Hematopoietic multipotent progenitor cell (in vitro differentiated cells): ENCODE results near the gene DOCK1. TPM values are rescaled to one million over a fixed set of nuclear protein-coding genes. Genes with fewer than 3 reads are reported as not detected.

Experiments used
- DNase-seq, 3 donors: peaks; one replicate each; pipeline ENCODE4 v3.0.0-alpha.2; 2011 to 2015; ENCODE audit warnings: low read depth in 2 of 3, low spot score in 2 of 3
- total RNA-seq: library from RNA; depleted of rRNA; stranded (reverse); fragments of >200 nt; gene quantifications from one replicate; pipeline ENCODE4 v1.2.3, GENCODE V29; 2012

The DOCK1 gene
- total RNA-seq, 1 donor = 27.5 TPM

GRCh38 chr10:127027786-127028185 lies 122.6 kb downstream of the DOCK1 start:
- no peak for DNase-seq

- DNase-seq = no peak
Measured at GRCh38 chr10:127028556-127028955, 123.3 kb downstream of the DOCK1 start.

GRCh38 chr10:127029061-127029460 lies 123.8 kb downstream of the DOCK1 start:
- no peak for DNase-seq

DNA sequence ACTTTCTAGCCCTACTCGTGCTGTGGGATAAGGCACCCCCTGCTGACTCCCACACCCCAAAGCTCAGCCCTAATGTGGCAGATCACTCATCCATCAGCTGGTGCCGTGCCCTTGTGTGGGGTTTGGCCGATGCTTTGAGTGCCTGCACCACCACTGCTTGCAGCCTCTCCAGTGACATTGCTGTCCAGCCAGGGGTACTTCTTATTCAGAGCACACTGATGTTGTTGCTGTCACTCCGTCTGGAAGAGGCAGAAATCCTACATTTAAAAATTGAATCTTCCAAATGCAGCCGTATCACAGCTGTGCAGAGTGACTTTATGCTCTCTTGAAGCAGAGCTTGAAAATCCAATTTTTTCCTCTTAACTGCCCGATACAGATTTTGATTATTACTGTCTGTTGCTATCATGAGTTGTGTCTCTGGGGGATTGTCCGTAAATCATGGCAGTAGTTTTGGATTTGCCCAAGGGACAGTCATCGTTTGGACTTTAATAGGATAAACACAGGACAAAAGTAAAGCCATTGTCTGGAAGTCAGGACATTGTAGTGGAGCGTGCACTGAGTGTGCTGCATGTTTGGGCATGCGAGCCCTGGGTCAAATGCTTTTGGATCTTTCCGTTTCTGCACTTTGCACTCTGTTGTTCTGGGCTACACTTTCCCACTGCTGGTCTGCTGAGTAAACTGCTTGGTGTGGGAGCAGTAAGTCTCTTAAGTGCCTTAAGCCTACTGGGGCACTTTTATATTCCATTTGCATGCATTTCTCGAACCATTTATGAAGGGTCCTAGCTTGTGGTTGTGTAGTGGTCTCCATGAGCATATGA lies 128.2 kb downstream of the DOCK1 start:
- DNase-seq = no peak

GRCh38 chr10:127034034-127034633 lies 128.9 kb downstream of the DOCK1 start:
- no peak for DNase-seq

GRCh38 chr10:127034790-127035189 lies 129.6 kb downstream of the DOCK1 start:
- DNase-seq = no peak

DNA sequence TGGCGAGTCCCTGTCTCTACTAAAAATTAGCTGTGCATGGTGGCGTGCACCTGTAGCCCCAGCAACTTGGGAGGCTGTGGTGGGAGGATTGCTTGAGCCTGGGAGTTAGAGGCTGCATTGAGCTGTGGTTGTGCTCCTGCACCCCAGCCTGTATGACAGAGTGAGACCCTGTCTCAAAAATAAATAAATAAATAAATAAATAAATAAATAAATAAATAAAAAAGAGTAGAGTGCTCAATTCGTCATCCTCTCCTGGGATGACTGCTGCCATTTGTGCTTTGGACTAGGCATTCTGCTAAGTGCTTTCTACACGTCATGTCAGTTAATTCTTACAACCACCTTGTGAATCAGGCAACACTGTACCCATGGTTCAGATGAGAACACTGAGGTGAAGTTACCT lies 130.6 kb downstream of the DOCK1 start:
- no peak for DNase-seq

DNA sequence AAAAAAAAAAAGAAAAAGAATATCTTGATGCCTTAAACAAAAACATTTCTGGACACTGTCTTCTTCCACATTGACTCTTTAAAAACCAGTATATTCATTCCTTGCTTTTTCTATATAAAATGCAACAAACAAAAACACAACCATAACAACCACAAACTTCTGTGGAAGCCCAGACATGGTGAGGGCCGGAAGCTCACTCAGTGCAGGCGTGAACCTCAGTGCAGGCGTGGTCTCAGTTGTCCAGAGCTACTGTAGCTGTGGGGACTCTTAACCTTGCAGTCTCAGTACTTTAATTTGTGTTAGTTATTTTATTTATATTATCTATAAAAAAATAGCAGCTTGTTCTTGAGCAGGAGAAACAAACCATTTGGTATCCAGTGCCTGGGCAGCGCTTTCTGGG lies 131.8 kb downstream of the DOCK1 start:
- DNase-seq = no peak

- no peak for DNase-seq
Measured at GRCh38 chr10:127039435-127039834, 134.2 kb downstream of the DOCK1 start.

DNA sequence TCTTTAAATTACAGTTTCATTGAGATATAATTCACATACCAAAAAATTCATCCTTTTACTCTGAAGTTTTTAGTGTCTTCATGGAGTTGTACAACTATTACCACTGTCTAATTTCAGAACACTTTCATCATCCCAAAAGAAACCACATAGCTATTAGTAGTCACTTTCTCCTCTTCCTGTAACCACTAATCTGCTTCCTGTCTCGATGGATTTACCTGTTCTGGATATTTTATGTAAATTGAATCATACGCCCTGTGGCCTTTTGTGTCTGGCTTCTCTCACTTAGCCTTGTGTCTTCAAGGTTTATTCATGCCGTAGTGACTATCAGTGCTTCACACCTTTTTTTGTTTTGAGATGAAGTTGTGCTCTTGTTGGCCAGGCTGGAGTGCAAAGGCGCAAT lies 135.5 kb downstream of the DOCK1 start:
- no peak for DNase-seq

DNA sequence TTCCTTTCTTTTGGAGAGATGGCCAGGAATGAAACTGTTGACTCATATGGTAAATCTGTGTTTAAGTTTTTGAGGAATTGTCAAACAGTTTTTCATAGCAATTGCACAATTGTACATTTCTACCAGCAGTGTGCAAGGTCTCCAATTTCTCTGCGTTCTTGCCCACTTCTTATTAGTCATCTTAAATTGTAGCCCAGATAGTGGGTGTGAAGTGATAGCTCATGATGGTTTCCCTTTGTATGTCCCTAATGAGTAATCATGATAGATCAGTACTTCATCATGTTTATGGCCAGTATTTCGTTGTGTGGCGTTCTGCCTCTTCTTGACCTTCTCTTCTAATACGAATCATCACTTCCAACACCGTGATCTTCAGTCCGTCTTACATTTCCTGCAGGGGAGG lies 136.3 kb downstream of the DOCK1 start:
- DNase-seq = no peak

DNA sequence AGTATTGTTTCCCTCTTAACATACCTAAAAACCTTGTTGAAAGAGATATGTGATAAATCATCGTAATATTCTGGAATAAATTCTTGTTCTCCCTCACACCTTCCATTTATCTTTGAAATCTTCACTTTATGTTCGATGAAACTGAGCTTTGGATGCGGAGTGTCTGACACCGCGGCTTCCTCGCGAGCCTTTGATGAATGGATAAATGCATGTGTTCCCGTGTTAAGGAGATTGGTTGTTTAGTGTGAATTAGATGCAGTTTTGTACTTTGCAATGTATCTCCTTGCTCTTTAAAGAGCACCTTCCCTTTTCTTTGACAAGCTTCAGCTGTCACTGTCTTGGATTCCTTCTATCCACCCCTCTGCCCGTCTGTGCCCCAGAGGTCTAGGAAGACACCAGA lies 138.1 kb downstream of the DOCK1 start:
- DNase-seq = no peak

GRCh38 chr10:127044186-127044585 lies 139.0 kb downstream of the DOCK1 start:
- DNase-seq = no peak

DNA sequence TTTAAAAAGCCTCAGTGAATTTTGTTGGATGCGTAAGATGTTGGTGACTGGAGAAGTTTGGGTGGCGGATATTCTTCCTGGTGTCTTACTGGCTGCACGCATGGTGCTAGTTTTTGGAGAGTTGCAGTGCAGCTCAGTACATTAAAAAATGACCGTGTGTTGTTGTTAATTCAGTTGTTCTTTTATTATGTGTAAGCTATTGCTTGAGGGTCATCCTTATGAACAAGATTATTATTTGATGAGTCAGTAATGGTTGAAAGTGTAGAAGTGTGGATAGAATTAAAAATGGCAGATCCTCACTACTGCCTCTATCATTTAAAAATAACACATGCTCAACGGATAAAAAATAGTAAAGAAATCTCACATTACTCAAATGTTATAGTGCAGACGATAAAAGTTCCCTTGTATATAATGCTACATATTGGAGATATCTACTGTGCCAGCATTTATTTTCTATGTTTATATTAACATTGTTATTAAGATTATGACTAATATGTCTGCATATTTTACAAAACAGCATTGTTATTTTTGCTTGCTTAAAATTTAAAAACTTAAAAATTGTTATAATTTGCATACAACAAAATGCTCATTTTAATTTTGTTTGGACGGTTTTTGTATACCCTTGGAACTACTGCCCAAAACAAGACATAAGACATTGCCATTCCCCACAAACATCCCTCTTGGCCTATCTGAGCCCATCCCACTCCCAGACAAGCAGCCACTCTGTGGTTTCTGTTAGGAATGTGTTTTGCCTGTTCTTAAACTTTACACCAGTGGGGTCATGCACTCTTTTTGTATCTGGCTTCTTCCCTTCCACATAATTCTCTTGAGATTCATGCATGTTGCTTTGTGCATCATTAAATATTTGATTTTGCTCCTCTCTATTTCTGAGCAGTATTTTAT lies 142.0 kb downstream of the DOCK1 start:
- no peak for DNase-seq

DNA sequence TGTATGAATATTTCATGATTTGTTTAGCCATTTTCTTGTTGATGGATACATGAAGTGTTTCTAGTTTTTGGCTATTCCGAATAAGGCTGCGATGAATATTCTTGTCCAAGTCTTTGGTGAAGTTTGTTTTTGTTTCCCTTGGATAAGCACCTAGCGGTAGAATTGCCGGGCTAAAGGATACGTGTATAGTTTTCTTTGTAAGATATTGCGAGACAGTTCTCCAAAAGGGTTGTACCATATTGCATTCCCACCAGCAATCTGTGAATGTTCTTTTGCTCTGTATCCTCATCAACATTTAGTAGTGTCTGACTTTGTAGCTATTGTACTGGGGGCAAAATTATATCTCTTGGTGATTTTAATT lies 142.6 kb downstream of the DOCK1 start:
- DNase-seq = no peak

DNA sequence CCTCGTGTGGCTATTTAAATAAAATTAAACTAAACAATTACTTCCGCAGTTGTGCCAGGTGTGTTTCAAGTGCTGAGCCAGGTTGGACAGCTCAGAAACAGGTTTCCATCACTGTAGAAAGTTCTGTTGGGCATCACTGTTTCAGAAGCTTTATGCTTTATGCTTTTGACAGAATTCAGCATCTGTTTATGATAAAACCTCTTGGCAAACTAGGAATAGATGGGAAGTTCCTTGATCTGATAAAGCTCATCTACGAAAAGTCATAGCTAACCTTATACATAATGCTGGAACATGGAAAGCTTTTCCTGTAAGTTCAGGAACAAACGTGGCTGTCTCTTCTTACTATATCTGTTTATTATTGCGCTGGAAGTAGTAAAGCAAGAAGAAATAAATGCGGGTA lies 143.4 kb downstream of the DOCK1 start:
- DNase-seq = no peak

GRCh38 chr10:127052001-127052400 lies 146.8 kb downstream of the DOCK1 start:
- no peak for DNase-seq

DNA sequence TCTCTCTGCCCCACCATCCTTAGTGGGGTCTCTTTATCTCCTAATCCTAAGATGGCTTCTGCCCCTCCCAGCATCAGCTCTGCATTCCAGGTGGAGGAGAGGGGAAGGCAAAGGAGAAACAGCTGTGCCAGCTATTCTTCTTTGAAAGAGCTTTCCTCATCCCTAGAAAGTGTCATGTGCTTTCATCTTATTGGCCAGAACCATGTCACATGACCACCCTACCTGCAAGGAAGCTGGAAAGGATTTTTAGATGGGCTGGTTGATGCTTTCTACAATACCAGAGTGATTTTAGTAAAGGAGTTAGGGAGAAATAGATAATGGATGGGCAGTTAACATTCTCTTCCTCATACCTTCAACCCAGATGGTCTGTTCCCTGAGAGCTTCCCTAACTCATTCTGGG lies 150.0 kb downstream of the DOCK1 start:
- no peak for DNase-seq

- no peak for DNase-seq
Measured at GRCh38 chr10:127059314-127059713, 154.1 kb downstream of the DOCK1 start.

GRCh38 chr10:127063762-127064161 lies 158.5 kb downstream of the DOCK1 start:
- DNase-seq = no peak

DNA sequence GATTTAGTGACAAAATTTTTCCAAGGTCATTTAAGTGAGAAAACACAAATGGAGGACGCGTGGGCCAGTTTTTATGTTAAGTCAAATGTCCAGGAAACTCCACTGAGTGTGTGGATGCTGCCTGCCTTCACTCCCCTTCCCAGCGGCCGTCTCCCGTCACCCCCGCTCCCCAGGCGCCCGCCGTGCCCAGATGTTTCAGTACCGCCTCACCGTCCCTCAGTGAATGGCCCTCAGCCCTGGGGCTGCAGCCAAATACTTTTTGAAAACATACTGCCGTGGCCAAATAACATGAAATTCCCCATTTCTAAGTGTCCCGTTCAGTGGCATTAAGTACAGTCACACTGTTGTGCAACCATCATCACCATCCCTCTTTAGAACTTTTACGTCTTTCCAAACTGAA lies 159.2 kb downstream of the DOCK1 start:
- no peak for DNase-seq
